IPS-15b (cell line): ENCODE measurements around the gene NPSR1.

Experiments
- H3K27me3 ChIP-seq: one replicate; pipeline ENCODE4 v1.6.1; 2013; ENCODE audit warnings: low read length; ENCODE audit not compliant: control insufficient read depth, insufficient read depth
- H3K36me3 ChIP-seq: one replicate; pipeline ENCODE4 v1.6.1; 2013; ENCODE audit warnings: low read length; ENCODE audit not compliant: control insufficient read depth, insufficient read depth
- H3K4me1 ChIP-seq: one replicate; pipeline ENCODE4 v1.6.1; 2013; ENCODE audit warnings: mild to moderate bottlenecking, low read length; ENCODE audit not compliant: control insufficient read depth, insufficient read depth
- H3K4me3 ChIP-seq: one replicate; pipeline ENCODE4 v1.5.1; 2013; ENCODE audit warnings: low read depth, low read length
- H3K9ac ChIP-seq: one replicate; pipeline ENCODE4 v1.6.1; 2013; ENCODE audit warnings: low read depth, mild to moderate bottlenecking, low read length
- H3K9me3 ChIP-seq: one replicate; pipeline ENCODE4 v1.6.1; 2013; ENCODE audit warnings: mild to moderate bottlenecking, low read length; ENCODE audit not compliant: control insufficient read depth, insufficient read depth

Gene NPSR1

DNA sequence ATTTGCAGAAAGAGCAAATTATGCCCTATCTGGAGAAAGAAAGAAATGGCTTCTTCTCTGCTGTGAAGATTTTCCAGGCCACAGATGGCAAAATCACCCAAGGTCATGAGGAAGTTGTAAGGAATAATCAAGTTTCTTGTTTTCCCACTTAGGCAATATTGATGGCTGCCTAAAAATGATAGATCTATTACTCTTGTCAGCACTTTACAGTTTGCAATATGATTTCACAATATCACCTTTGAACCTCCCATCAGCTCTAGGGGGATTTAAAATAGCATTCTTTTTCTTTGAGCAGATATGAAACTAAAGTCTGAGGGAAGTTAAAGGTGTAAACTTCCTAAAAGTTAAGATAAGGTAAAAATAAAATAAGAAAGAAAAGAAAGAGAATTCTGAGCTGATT, 6.7 kb downstream of the NPSR1 start:
- no peaks in the 10 kb centered on the region for H3K9me3 ChIP-seq
- H3K27me3 ChIP-seq = peaks cover 7% of the 10 kb centered on the region
- peaks cover 8% of the 10 kb centered on the region for H3K4me1 ChIP-seq
- H3K4me3 ChIP-seq = no peak overlapping the region
- H3K9ac ChIP-seq = no peak overlapping the region
- H3K36me3 ChIP-seq = no peaks in the 10 kb centered on the region

DNA sequence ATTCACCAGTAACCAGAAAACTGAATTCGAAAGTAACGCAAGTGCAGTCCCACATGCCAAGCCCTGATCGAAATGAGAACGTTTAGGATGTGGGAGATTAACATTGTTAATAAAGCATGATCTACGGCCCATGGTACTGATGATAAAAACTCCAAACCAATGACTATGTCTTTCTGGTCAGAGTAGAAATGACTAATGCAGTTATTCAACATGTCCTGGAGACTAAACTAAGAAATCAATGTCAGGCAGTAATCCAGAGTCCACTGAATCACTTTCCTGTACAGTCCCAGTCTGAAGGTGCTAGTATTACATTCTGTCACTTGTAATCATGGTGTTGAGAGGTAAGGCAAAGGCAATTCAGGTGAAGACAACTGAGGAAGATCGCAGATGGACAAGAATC, 14.4 kb downstream of the NPSR1 start:
- Histone ChIP-seq H3K9ac (no peak overlapping the region), H3K36me3 (no peaks in the 10 kb centered on the region), H3K4me1 (peaks cover 4% of the 10 kb centered on the region), H3K4me3 (no peak overlapping the region), H3K9me3 (no peaks in the 10 kb centered on the region), H3K27me3 (no peaks in the 10 kb centered on the region)

DNA sequence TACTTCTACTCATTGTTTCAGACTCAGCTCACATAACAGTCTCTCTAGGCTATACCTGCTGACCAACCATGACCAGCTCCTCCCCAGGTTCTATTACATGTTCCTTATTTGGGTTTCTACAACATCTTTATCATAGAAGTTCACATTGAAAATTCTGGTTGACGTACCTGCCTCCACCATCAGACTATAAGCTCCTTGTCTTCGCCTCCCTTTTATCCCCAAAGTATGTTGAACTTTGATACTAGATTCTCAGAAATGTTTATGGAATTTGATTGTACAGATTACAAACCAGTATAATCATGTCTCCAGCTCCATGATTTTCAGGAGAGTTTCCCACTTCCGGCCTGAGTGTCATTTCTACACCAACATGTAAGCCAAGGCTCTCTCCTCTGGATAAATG, 15.0 kb downstream of the NPSR1 start:
- H3K9me3 ChIP-seq = no peaks in the 10 kb centered on the region
- no peak overlapping the region for H3K9ac ChIP-seq
- no peak overlapping the region for H3K4me3 ChIP-seq
- peaks cover 4% of the 10 kb centered on the region for H3K4me1 ChIP-seq
- H3K27me3 ChIP-seq = no peaks in the 10 kb centered on the region
- H3K36me3 ChIP-seq = no peaks in the 10 kb centered on the region

GRCh38 chr7:34675749-34676374, 17.8 kb downstream of the NPSR1 start:
- no peak overlapping the region for H3K4me3 ChIP-seq
- no peaks in the 10 kb centered on the region for H3K27me3 ChIP-seq
- no peak overlapping the region for H3K9ac ChIP-seq
- H3K36me3 ChIP-seq = no peaks in the 10 kb centered on the region
- H3K4me1 ChIP-seq = peaks cover 4% of the 10 kb centered on the region
- no peaks in the 10 kb centered on the region for H3K9me3 ChIP-seq

DNA sequence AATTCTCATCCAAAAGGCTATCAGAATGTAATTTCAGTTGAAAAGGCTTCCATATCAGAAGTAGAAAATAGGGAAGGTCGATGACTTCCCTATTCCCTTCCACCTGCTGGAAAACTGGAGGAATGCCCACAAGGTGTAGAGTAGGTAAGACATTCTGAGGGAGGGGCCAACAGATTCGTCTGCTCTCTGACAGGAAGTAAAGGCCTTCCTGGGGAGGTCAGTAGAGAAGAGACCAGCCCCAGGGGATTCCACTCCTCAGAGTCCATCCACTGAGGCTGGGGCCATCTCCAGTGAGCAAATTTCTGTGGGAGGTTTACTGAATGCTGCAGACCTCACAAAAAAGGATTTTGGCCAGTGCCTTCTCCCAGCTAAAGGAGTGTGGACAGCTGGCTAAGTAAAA, 19.5 kb downstream of the NPSR1 start:
- Histone ChIP-seq H3K36me3 (no peaks in the 10 kb centered on the region), H3K27me3 (no peaks in the 10 kb centered on the region), H3K4me1 (peaks cover 4% of the 10 kb centered on the region), H3K4me3 (no peak overlapping the region), H3K9me3 (no peaks in the 10 kb centered on the region), H3K9ac (no peak overlapping the region)

DNA sequence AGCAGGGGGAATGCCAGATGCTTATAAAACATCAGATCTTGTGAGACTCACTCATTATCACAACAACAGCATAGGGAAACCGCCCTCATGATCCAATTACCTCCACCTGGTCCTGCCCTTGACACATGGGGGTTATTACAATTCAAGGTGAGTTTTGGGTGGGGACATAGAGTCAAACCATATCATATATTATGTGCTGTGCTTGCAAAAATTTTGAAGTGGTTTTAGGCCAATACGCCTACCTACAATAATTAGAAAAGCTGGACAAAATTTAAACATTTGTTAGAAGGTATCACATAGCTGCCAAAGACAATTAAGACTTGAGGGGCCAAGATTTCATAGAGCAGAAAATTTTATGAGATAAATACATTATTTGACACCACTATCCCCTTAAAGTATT, 29.5 kb downstream of the NPSR1 start:
- Histone ChIP-seq H3K9me3 (no peaks in the 10 kb centered on the region), H3K4me3 (no peak overlapping the region), H3K36me3 (no peaks in the 10 kb centered on the region), H3K9ac (no peak overlapping the region), H3K27me3 (no peaks in the 10 kb centered on the region), H3K4me1 (no peaks in the 10 kb centered on the region)

DNA sequence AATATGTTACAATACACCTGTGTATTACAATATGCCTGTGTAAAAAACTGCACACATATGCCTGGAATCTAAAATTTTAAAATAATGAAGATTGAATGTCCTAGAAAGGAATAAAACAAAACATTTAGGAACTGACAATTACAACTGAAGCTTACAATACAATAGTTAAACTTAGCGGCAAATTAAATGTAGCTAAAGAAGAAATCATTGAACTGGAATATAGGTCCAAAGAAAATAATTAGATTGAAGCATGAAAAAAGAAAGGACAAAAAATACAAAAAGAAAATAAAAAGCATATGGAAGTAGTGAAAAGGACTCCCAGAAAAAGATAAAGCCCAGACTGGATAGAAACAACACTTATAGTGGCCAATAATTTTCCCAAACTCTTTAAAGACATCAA, 38.4 kb downstream of the NPSR1 start:
- Histone ChIP-seq H3K36me3 (no peaks in the 10 kb centered on the region), H3K9ac (no peak overlapping the region), H3K4me3 (no peak overlapping the region), H3K4me1 (no peaks in the 10 kb centered on the region), H3K27me3 (no peaks in the 10 kb centered on the region), H3K9me3 (no peaks in the 10 kb centered on the region)

DNA sequence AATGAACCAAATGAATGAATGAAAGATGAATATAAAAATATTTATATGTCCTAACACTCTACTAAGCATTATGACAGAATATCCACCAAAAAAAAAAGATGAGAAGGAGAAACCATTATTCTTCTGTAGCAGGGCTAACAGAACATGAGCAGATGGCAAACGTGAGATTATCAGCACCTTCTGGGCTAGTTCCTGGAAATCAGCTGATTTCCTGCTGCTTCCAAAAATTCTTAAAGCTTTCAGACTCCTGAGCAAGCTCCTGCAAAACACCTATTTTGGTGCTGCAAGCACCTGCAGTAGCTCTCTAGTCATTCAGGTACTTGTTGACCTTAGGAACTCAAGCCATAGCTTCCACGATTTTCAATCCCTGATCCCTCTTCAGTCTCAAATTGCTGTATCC, 51.8 kb downstream of the NPSR1 start:
- H3K27me3 ChIP-seq = no peaks in the 10 kb centered on the region

DNA sequence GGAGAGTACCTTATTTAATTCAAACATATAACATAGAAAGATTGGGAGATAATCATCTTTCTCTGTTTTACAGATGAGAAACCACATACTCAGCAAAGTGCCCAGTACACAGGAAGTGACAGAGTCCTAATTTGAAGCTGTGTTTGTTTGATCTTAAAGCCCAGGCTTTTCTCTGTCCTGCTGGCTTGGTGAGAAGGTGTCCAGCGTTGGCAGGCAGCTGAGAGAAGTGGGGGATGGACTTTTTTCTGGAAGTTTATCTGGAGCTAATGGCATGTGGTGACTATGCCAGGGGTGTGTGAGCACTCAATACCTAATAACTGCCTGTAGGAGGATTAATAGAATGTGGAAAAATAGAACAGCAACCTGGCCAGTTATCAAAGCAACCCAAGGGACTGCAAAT, 60.8 kb downstream of the NPSR1 start:
- H3K36me3 ChIP-seq = no peaks in the 10 kb centered on the region
- no peak overlapping the region for H3K9ac ChIP-seq
- peaks cover 3% of the 10 kb centered on the region for H3K4me1 ChIP-seq

More for the DNA sequence above, 51.8 kb downstream of the NPSR1 start:
- Histone ChIP-seq H3K4me1 (no peaks in the 10 kb centered on the region), H3K36me3 (no peaks in the 10 kb centered on the region), H3K9ac (no peak overlapping the region), H3K9me3 (no peaks in the 10 kb centered on the region), H3K4me3 (no peak overlapping the region)

GRCh38 chr7:34719636-34720035, 61.6 kb downstream of the NPSR1 start:
- no peaks in the 10 kb centered on the region for H3K27me3 ChIP-seq

More for the DNA sequence above, 60.8 kb downstream of the NPSR1 start:
- Histone ChIP-seq H3K9me3 (no peaks in the 10 kb centered on the region), H3K27me3 (no peaks in the 10 kb centered on the region), H3K4me3 (no peak overlapping the region)

DNA sequence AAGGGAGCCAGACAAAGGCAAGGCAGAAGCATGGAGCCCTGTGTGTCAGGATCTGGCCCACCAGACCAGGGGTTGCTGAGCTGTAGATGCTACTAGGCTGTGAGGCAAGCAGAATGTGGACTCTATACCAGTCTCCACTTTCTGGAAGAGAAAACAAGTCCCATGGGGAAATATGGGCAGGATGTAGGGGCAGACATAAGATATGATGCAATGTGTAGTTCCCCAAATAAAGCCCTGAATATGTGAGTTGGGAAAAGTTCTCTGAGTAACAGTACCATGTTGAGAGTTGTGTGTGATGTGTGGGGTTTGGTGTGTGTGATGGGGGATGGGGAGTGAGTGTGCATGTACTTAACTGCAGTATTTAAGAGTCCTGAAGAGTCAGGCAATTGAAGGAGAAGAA, 62.3 kb downstream of the NPSR1 start:
- Histone ChIP-seq H3K36me3 (no peaks in the 10 kb centered on the region), H3K9ac (no peak overlapping the region), H3K27me3 (no peaks in the 10 kb centered on the region), H3K4me1 (peaks cover 3% of the 10 kb centered on the region), H3K4me3 (no peak overlapping the region), H3K9me3 (no peaks in the 10 kb centered on the region)

More at GRCh38 chr7:34719636-34720035, 61.6 kb downstream of the NPSR1 start:
- no peak overlapping the region for H3K9ac ChIP-seq
- H3K4me3 ChIP-seq = no peak overlapping the region
- H3K36me3 ChIP-seq = no peaks in the 10 kb centered on the region
- peaks cover 3% of the 10 kb centered on the region for H3K4me1 ChIP-seq
- no peaks in the 10 kb centered on the region for H3K9me3 ChIP-seq

DNA sequence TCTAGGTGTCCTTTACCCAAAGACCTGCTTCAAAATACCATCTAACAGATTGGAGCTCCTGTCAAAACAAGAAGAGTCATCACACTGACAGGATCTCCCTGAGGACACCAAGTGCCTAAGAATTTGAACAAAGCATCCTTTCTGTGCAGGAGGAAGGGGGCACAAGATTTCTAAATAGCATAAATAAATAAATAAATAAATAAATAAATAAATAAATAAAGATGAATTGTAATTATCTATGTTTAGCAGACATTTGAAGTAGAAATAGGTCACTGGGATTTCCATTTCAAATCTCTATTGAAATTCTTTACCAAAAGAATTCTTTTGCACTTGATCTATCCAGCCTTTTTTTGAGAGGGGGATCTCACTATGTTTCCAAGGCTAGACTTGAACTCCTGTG, 65.3 kb downstream of the NPSR1 start:
- no peak overlapping the region for H3K9ac ChIP-seq
- H3K4me1 ChIP-seq = peaks cover 7% of the 10 kb centered on the region
- no peaks in the 10 kb centered on the region for H3K36me3 ChIP-seq
- H3K9me3 ChIP-seq = no peaks in the 10 kb centered on the region
- H3K4me3 ChIP-seq = no peak overlapping the region
- H3K27me3 ChIP-seq = no peaks in the 10 kb centered on the region
